Esophagus squamous epithelium (tissue), 4 donors: ENCODE data around the gene LAMC3.

Source experiments
- CTCF ChIP-seq, 6 experiments: fragments of 450-650 bp in 4 of 6; fragments of 200-600 bp in 2 of 6; sonication (generic) in 2 of 6; IDR thresholded peaks; one replicate each; pipeline ENCODE4 v1.5.1; 2016 to 2019; ENCODE audit warnings: antibody characterized with exemption in 6 of 6, mild to moderate bottlenecking in 4 of 6, moderate library complexity in 4 of 6
- POLR2A ChIP-seq, 4 donors: fragments of 450-650 bp; IDR thresholded peaks; one replicate each; pipeline ENCODE4 v1.6.1; 2017; ENCODE audit warnings: antibody characterized with exemption in 4 of 4, mild to moderate bottlenecking in 4 of 4, moderate library complexity in 3 of 4

GRCh38 chr9:131008563-131008908 lies 438 bp upstream of the LAMC3 start:
- TF ChIP-seq POLR2A (IDR thresholded peaks at IDR 0.05): no peak
- TF ChIP-seq CTCF (IDR thresholded peaks at IDR 0.05): no peak
